HPDE6-E6E7 (cell line): ENCODE data around the gene POFUT2.
A peak's percentile ranks its signal among the peaks of the same experiment; 100 is the strongest.

Source experiments
- DNase-seq: peaks from one replicate; pipeline ENCODE4 v3.0.0; 2011; ENCODE audit warnings: missing footprints; ENCODE audit errors: extremely low spot score

The POFUT2 gene

GRCh38 chr21:45297869-45298268 is 10.2 kb upstream of the POFUT2 start:
- DNase-seq: no peak

GRCh38 chr21:45297329-45297728 is 9.6 kb upstream of the POFUT2 start:
- no peak for DNase-seq

- DNase-seq: no peak
These were observed 8.9 kb upstream of the POFUT2 start for GRCh38 chr21:45296638-45297037.

GRCh38 chr21:45295576-45296365 is 8.1 kb upstream of the POFUT2 start:
- DNase-seq: no peak

- no peak for DNase-seq
These were observed 7.0 kb upstream of the POFUT2 start for GRCh38 chr21:45294509-45295291.

- no peak for DNase-seq
These were observed 6.2 kb upstream of the POFUT2 start for GRCh38 chr21:45293726-45294401.

- no peak for DNase-seq
These were observed 5.6 kb upstream of the POFUT2 start for GRCh38 chr21:45293220-45293725.

- peak; percentile 60 for DNase-seq
These were observed 4.9 kb upstream of the POFUT2 start for GRCh38 chr21:45292399-45293219.

GRCh38 chr21:45291613-45292398 is 4.1 kb upstream of the POFUT2 start:
- DNase-seq: no peak

- no peak for DNase-seq
These were observed 3.4 kb upstream of the POFUT2 start for GRCh38 chr21:45290948-45291612.

GRCh38 chr21:45289655-45290515 is 2.2 kb upstream of the POFUT2 start:
- DNase-seq: no peak

- no peak for DNase-seq
These were observed 1.4 kb upstream of the POFUT2 start for GRCh38 chr21:45289134-45289533.

- no peak for DNase-seq
These were observed 746 bp upstream of the POFUT2 start for GRCh38 chr21:45288441-45288841.

- no peak for DNase-seq
These were observed 841 bp downstream of the POFUT2 start for GRCh38 chr21:45286671-45287437.

GRCh38 chr21:45285266-45285931 is 2.3 kb downstream of the POFUT2 start:
- DNase-seq: no peak

- DNase-seq: no peak
These were observed 3.3 kb downstream of the POFUT2 start for GRCh38 chr21:45284456-45284741.

GRCh38 chr21:45283611-45284455 is 3.9 kb downstream of the POFUT2 start:
- no peak for DNase-seq
